Keratinocyte (primary cell): Measurements from ENCODE around the gene GRIP1.

Source experiments
- CTCF ChIP-seq, 3 experiments: IDR thresholded peaks in 1 of 3; conservative IDR thresholded peaks in 1 of 3; optimal IDR thresholded peaks in 1 of 3; 2 replicates in 2 of 3; 3 replicates in 1 of 3; pipeline versions ENCODE3 to v1.5.1; 2011; ENCODE audit warnings: low read length in 3 of 3, mild to moderate bottlenecking in 3 of 3, moderate library complexity in 2 of 3, control low read depth in 1 of 3, inconsistent platforms in 1 of 3; ENCODE audit not compliant: insufficient read depth in 2 of 3; ENCODE audit errors: extremely low read depth in 1 of 3
- EZH2 ChIP-seq: IDR thresholded peaks from one replicate; pipeline ENCODE4 v1.6.1; 2012; ENCODE audit warnings: inconsistent platforms, mild to moderate bottlenecking, low read length, moderate library complexity

GRCh38 chr12:66335746-66336145 lies 343.1 kb downstream of the GRIP1 start:
- no peak for TF ChIP-seq CTCF (optimal IDR thresholded peaks at IDR 0.05 in 1 of 3, IDR thresholded peaks at IDR 0.05 in 1 of 3, conservative IDR thresholded peaks at IDR 0.05 in 1 of 3; ENCODE audit: extremely low read depth in 1 of 3, insufficient read depth in 2 of 3, low read length in 3 of 3)
- TF ChIP-seq EZH2 = no peak
